Stomach (tissue), 9 donors: ENCODE measurements around the gene TPT1. TPM values are rescaled to one million over a fixed set of nuclear protein-coding genes. Genes with fewer than 3 reads are reported as not detected.

Experiments
- DNase-seq, 2 donors: peaks; one replicate each; pipeline versions ENCODE4 v3.0.0 to v3.0.0-alpha.2; 2013 to 2019
- H3K27ac ChIP-seq, 5 donors: fragments of 200-600 bp in 4 of 5; sonication (generic) in 4 of 5; one replicate each; pipeline ENCODE4 v1.5.1; 2013 to 2019; ENCODE audit warnings: mild to moderate bottlenecking in 1 of 5, moderate library complexity in 1 of 5
- H3K27me3 ChIP-seq, 3 donors: fragments of 200-600 bp; sonication (generic); one replicate each; pipeline ENCODE4 v1.5.1; 2017 to 2019; ENCODE audit warnings: mixed run types in 1 of 3
- H3K36me3 ChIP-seq, 4 donors: fragments of 200-600 bp; sonication (generic); 1 replicate in 3 of 4; 2 replicates in 1 of 4; pipeline ENCODE4 v1.5.1; 2016 to 2019
- H3K4me1 ChIP-seq, 4 donors: fragments of 200-600 bp; sonication (generic); one replicate each; pipeline ENCODE4 v1.5.1; 2016 to 2019
- H3K4me3 ChIP-seq, 4 donors: fragments of 200-600 bp; sonication (generic) in 3 of 4; one replicate each; pipeline ENCODE4 v1.5.1; 2016 to 2019; ENCODE audit warnings: mild to moderate bottlenecking in 1 of 4
- H3K9me3 ChIP-seq, 4 donors: fragments of 200-600 bp; sonication (generic); one replicate each; pipeline ENCODE4 v1.5.1; 2016 to 2019
- CTCF ChIP-seq, 7 experiments: fragments of 450-650 bp in 4 of 7; fragments of 200-600 bp in 3 of 7; sonication (generic) in 3 of 7; IDR thresholded peaks; one replicate each; pipeline ENCODE4 v1.5.1; 2016 to 2019; ENCODE audit warnings: antibody characterized with exemption in 7 of 7, control low read depth in 2 of 7, mild to moderate bottlenecking in 1 of 7
- EP300 ChIP-seq: sonication (generic); formaldehyde crosslinking; IDR thresholded peaks from one replicate; pipeline ENCODE4 v1.6.1; 2017; ENCODE audit warnings: antibody characterized with exemption
- POLR2A ChIP-seq, 4 donors: fragments of 450-650 bp; IDR thresholded peaks; one replicate each; pipeline ENCODE4 v1.6.1; 2016; ENCODE audit warnings: antibody characterized with exemption in 4 of 4, control low read depth in 2 of 4, mild to moderate bottlenecking in 1 of 4, moderate library complexity in 1 of 4
- POLR2AphosphoS5 ChIP-seq, 3 donors: sonication (generic); formaldehyde crosslinking; IDR thresholded peaks; one replicate each; pipeline ENCODE4 v1.6.1; 2016; ENCODE audit warnings: antibody characterized with exemption in 3 of 3
- WGBS, 5 donors: extraction: QIAGEN DNeasy Blood & Tissue Kit in 3 of 5; methylation state at CpG; one replicate each; pipeline versions ENCODE4 v1.1.5 to v1.1.7; 2013 to 2018; 5-methylcytosine and 5-hydroxymethylcytosine counted together
- intact Hi-C: fragments of 100-400 bp; cut with DNase I; formaldehyde crosslinking; loops from one replicate; pipeline ENCODE4 v1.15.1; 2023; ENCODE audit warnings: low total_unique reads
- polyA plus RNA-seq, 3 donors: library from polyadenylated mRNA; stranded (reverse); fragments of 200-250 nt; gene quantifications; one replicate each; pipeline ENCODE4 v1.2.3, GENCODE V29; 2013
- total RNA-seq, 5 donors: library from RNA; depleted of rRNA; stranded (reverse); fragments of >200 nt; gene quantifications; one replicate each; pipeline versions ENCODE4 v1.1.0 to v1.2.3, GENCODE V29; 2014 to 2016
- donor health status: healthy with polysubstance abuse.
- donor health status: Bipolar disorder and iron deficiency.
- donor health status: healthy.

TPT1 gene
- total and polyA plus RNA-seq, 8 donors, result 1,648 to 11,714 (median 3,934) TPM

- 91 to 100% (median 97%) methylated on average over 4 of the region's 4 CpGs for WGBS, 5 donors
- Histone ChIP-seq H3K27ac (no peak overlapping the region), H3K27me3 (no peaks in the 10 kb centered on the region), H3K9me3 (no peaks in the 10 kb centered on the region), H3K4me1 (peaks cover 3 to 25% (median 8%) of the 10 kb centered on the region in 4 donors), H3K36me3 (peaks cover 0 to 44% (median 25%) of the 10 kb centered on the region in 4 donors), H3K4me3 (no peak overlapping the region)
- intact Hi-C loops, result no loop called here
- DNase-seq, result no peak
- no peak for TF ChIP-seq EP300
Observed at GRCh38 chr13:45365558-45365885, 24.5 kb upstream of the TPT1 start.

GRCh38 chr13:45364876-45365557 lies 24.0 kb upstream of the TPT1 start:
- no peak for DNase-seq
- intact Hi-C loops, result no loop called here
- H3K4me3 ChIP-seq, result no peak overlapping the region
- no peak overlapping the region for H3K27ac ChIP-seq
- 84 to 92% (median 90%) methylated on average over 10 of the region's 10 CpGs for WGBS, 5 donors
- H3K4me1 ChIP-seq, result peaks cover 0 to 25% (median 8%) of the 10 kb centered on the region in 4 donors
- H3K36me3 ChIP-seq, result peaks cover 0 to 49% (median 30%) of the 10 kb centered on the region in 4 donors
- TF ChIP-seq POLR2A (IDR thresholded peaks at IDR 0.05) (no peak), CTCF (IDR thresholded peaks at IDR 0.05) (no peak), EP300 (no peak), POLR2AphosphoS5 (IDR thresholded peaks at IDR 0.05) (no peak)
- H3K9me3 ChIP-seq, result no peaks in the 10 kb centered on the region
- no peaks in the 10 kb centered on the region for H3K27me3 ChIP-seq

GRCh38 chr13:45362939-45363338 lies 22.0 kb upstream of the TPT1 start:
- intact Hi-C loops, result no loop called here
- H3K4me1 ChIP-seq, result peaks cover 0 to 13% (median 3%) of the 10 kb centered on the region in 4 donors
- H3K9me3 ChIP-seq, result no peaks in the 10 kb centered on the region
- no peak overlapping the region for H3K27ac ChIP-seq
- TF ChIP-seq CTCF (IDR thresholded peaks at IDR 0.05) (no peak), POLR2A (IDR thresholded peaks at IDR 0.05) (no peak), EP300 (no peak), POLR2AphosphoS5 (IDR thresholded peaks at IDR 0.05) (no peak)
- WGBS, 5 donors, result 76 to 94% (median 89%) methylated on average over 2 of the region's 2 CpGs
- no peak overlapping the region for H3K4me3 ChIP-seq
- H3K36me3 ChIP-seq, result peaks cover 0 to 62% (median 41%) of the 10 kb centered on the region in 4 donors
- DNase-seq, result no peak
- H3K27me3 ChIP-seq, result no peaks in the 10 kb centered on the region

DNA sequence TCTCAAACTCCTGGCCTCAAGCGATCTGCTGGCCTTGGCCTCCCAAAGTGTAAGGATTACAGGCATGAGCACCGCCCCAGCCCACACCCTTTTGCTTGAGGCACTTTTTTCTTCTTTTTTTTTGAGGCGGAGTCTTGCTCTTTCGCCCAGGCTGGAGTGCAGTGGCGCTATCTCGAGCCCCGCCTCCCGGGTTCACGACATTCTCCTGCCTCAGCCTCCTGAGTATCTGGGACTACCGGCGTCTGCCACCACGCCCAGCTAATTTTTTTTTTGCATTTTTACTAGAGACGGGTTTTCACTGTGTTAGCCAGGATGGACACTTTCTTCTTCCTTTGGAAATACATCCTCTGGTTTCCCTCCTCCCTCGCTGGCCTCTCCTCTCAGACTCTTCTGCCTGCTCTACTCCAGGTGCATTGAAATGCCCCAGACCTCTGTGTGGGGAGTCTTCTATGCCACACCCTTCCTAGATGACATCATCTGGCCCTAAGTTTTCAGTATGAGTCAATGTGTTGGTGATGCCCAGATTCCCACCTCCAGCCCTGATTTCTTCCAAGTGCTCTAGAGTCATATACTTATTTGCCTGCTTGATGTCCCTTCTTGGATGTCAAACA lies 20.7 kb upstream of the TPT1 start:
- Histone ChIP-seq H3K9me3 (no peaks in the 10 kb centered on the region), H3K27ac (no peak overlapping the region), H3K4me3 (no peak overlapping the region), H3K4me1 (peaks cover 0 to under 1% (median 0%) of the 10 kb centered on the region in 4 donors), H3K36me3 (peaks cover 0 to 74% (median 50%) of the 10 kb centered on the region in 4 donors), H3K27me3 (no peaks in the 10 kb centered on the region)
- intact Hi-C loops, result no loop called here
- TF ChIP-seq POLR2A (IDR thresholded peaks at IDR 0.05), result no peak
- TF ChIP-seq POLR2AphosphoS5 (IDR thresholded peaks at IDR 0.05), result no peak
- TF ChIP-seq EP300, result no peak
- TF ChIP-seq CTCF (IDR thresholded peaks at IDR 0.05), result no peak
- 89 to 97% (median 95%) methylated on average over 13 to 14 of the region's 14 CpGs for WGBS, 5 donors
- no peak for DNase-seq
